NCI-H2107 treated with DMSO at 0.1 percent for 48 hours (cell line): ENCODE results near the gene ZNF79.
"Not testable (repeated sequence)": the region's sequence is repeated elsewhere in the genome, so short reads cannot be mapped to it uniquely, and the experiment has no call there.

Source experiments
- DNase-seq: peaks from one replicate; lab custom pipeline; 2025; ENCODE audit not compliant: unreplicated experiment; lab: John Stamatoyannopoulos, UW

ZNF79 gene

GRCh38 chr9:127452691-127453090, 28.5 kb downstream of the ZNF79 start:
- no peak for DNase-seq

DNA sequence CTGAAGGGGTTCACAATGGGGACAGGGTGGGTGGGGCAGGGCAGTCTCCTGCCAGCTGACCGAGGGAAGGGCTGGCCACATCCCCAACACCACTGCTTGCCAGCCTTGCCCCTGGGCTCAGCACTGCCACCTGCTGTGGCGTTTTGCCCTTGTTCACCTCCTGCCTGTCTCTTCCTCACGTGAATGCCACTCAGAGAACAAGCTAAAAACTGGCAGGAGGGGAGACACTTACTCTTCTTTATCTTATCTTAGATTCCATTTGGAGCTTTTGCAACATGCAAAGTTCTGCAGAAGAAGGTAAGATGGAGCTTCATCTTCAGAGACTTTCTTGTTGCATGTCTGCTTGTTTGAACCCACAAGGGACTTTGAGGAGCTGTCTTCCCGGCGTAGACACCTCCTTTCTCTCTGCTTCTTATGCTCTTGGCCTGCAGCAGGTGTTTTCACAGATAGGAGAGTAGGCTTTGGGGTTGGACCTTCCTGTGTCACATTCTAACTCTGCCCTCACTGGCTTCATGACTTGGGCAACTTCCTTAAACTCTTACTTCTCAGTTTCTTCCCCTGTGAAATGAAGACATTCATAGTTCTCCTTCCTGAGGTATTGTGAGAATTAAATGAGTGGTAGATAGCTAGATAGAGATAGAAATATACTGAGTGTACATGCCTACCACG, 31.3 kb downstream of the ZNF79 start:
- no peak for DNase-seq

GRCh38 chr9:127457191-127457878, 33.2 kb downstream of the ZNF79 start:
- DNase-seq = no peak

DNA sequence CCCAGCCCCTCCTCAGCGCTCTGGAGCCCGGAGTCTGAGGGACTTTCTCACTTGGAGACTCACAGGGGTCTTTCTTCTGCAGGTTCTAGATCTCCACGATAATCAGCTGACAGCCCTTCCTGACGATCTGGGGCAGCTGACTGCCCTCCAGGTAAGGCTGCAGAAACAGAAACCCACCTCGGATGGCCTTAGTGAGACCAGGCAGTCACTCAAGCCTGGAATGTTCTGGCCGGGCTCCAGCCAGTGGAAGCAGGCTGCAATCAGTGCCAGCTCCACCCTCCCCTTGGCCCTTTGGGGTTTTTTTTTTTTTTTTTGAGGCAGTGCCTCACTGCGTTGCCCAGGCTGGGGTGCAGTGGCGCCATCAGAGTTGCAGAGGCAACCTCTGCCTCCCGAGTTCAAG, 34.7 kb downstream of the ZNF79 start:
- no peak for DNase-seq

DNA sequence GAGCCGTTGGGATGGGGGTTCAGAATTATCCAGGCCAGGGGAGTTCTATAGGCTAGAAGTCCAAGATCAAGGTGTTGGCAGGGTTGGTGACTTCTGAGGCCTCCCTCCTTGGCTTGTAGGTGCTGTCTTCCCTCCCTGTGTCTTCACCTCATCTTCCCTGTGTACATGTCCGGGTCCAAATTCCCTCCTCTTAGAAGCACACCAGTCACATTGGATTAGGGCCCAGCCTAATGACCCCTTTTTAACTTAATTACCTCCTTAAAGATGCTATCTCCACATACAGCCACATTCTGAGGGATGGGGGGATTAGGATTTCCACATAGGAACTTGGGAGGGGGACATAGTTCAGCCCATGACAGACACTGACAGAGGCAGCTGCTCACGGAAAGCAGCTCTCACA, 39.2 kb downstream of the ZNF79 start:
- DNase-seq = no peak

DNA sequence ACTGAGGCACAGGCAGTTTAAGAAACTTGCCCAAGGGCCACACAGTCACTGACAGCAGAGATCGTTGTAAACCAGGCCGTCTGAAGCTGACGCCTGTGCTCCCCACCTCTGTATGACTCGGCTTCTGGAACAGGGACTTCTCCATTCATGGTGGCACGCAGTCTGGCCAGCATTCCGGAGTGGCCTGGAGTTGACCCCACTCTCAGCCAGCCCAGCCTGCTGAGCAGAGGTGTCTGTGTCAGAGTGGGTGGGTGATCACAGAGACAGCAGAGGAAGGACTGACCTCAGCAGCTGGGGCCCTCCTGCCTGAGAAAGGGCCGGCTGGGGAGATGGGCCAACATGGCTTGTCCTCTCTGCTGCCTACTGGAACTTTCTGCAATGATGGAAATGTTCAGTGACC, 39.7 kb downstream of the ZNF79 start:
- DNase-seq = no peak

- not testable (repeated sequence) for DNase-seq
Observed at GRCh38 chr9:127466407-127466917, 42.3 kb downstream of the ZNF79 start.

DNA sequence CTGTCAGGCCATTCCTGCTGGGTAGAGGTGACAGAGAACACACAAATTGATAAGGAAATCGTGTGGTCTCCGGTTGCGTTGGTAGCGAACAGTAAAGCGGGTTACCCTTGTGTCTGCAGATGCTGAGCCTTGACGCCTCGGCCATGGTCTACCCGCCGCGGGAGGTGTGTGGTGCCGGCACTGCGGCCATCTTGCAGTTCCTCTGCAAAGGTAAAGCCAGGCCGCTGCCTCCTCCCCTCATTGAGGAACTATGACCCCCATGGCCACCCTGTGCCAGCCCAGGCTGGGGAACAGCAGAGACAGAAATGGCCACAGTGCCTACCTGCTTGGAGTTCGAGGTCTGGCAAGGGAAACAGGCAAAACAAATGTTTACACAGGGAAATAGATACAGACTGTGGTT, 43.4 kb downstream of the ZNF79 start:
- no peak for DNase-seq

- no peak for DNase-seq
Observed at GRCh38 chr9:127470662-127471061, 46.5 kb downstream of the ZNF79 start.

GRCh38 chr9:127473501-127473900, 49.3 kb downstream of the ZNF79 start:
- no peak for DNase-seq

- no peak for DNase-seq
Observed at GRCh38 chr9:127473932-127474331, 49.8 kb downstream of the ZNF79 start.

- no peak for DNase-seq
Observed at GRCh38 chr9:127474592-127474991, 50.4 kb downstream of the ZNF79 start.

- DNase-seq = no peak
Observed at GRCh38 chr9:127479507-127480081, 55.4 kb downstream of the ZNF79 start.

GRCh38 chr9:127482662-127483061, 58.5 kb downstream of the ZNF79 start:
- no peak for DNase-seq

DNA sequence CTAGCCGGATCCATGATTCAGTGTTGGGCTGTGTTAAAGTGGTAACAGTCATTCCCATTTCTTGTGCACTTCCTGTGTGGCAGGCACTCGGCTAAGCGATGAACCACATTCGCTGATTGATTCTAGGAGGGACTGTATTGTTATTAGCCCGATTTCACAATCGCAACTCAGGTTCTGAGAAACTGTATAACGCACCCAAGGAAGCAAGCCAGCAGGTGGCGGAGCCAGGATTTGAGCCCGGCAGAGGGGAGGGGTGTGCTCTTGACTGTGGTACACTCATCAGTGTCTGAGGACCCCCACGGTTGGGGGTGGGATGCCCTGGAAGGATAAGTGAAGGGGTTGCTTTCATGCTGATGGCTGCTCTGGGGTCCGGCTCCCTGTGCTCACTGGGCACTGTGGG, 61.8 kb downstream of the ZNF79 start:
- DNase-seq = no peak

GRCh38 chr9:127488946-127489345, 64.8 kb downstream of the ZNF79 start:
- DNase-seq = no peak

- no peak for DNase-seq
Observed at GRCh38 chr9:127489471-127490115, 65.4 kb downstream of the ZNF79 start.

- no peak for DNase-seq
Observed at GRCh38 chr9:127490535-127491230, 66.5 kb downstream of the ZNF79 start.

DNA sequence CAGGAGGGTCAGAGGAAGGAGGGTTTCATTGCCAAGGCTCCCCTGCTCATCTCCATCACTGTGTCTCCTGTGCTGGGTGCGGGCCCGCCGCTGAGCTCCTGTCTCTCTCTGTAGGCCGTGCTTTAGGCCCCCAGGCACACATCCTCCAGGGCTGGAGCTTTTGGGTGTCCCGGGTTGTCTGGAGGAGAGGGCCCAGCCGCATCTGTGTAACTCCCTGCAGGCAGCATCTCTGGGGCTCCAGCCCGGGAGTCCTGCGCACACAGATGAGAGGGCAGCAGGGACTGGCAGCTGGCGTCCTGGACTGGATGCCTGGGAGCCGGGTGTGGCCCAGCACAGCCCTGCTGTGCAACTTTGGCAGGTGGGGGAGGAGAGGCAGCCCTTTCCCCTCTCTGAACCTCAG, 67.3 kb downstream of the ZNF79 start:
- DNase-seq = no peak

DNA sequence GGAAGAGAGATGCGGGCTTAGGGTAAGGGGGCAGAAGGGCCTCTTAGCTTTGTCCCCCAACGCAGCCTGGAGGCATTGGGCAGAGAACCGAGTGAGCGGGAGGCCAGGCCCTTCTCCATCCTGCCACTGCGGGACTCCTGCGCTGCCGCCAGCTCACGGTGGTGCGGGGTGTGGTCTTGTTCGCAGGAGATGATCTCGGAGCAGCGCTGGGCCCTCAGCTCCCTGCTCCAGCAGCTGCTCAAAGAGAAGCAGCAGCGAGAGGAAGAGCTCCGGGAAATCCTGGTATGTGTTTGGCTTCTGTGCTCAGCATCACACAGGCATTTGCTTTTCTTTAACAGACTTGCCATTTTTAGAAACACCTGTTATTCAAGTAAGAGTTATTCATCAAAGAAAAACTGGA, 68.4 kb downstream of the ZNF79 start:
- no peak for DNase-seq

GRCh38 chr9:127493592-127494303, 69.6 kb downstream of the ZNF79 start:
- no peak for DNase-seq
